Astrocyte (in vitro differentiated cells and primary cell): ENCODE data around the gene ABHD16B. TPM values are rescaled to one million over a fixed set of nuclear protein-coding genes. Genes with fewer than 3 reads are reported as not detected.

Experiments
- DNase-seq: peaks from one replicate; pipeline ENCODE4 v3.0.0-alpha.2; 2010; ENCODE audit warnings: low read depth
- FAIRE-seq: peaks from 2 replicates; lab custom pipeline; 2011; peaks lifted over from hg19 to GRCh38; lab: Jason Lieb, UNC
- H2AFZ ChIP-seq: 2 replicates; pipeline ENCODE4 v1.6.0; 2012; ENCODE audit warnings: low read depth, low read length, inconsistent platforms
- H3K27ac ChIP-seq: 2 replicates; pipeline ENCODE4 v1.5.1; 2011; ENCODE audit warnings: low read depth, low read length, inconsistent platforms
- H3K27me3 ChIP-seq: 2 replicates; pipeline ENCODE4 v1.6.0; 2011; ENCODE audit warnings: low read length, inconsistent platforms; ENCODE audit not compliant: insufficient read depth
- H3K36me3 ChIP-seq: 2 replicates; pipeline ENCODE4 v1.5.1; 2011; ENCODE audit warnings: low read length, inconsistent platforms; ENCODE audit not compliant: insufficient read depth
- H3K4me1 ChIP-seq: 2 replicates; pipeline ENCODE4 v1.5.1; 2011; ENCODE audit warnings: low read length, inconsistent platforms; ENCODE audit not compliant: insufficient read depth
- H3K4me2 ChIP-seq: 2 replicates; pipeline ENCODE4 v1.6.0; 2012; ENCODE audit warnings: low read length, inconsistent platforms
- H3K4me3 ChIP-seq: 2 replicates; pipeline ENCODE4 v1.5.1; 2011; ENCODE audit warnings: low read depth, mild to moderate bottlenecking, low read length, inconsistent platforms; ENCODE audit not compliant: insufficient read depth
- H3K79me2 ChIP-seq: 2 replicates; pipeline ENCODE4 v1.6.0; 2012; ENCODE audit warnings: mild to moderate bottlenecking, low read length, inconsistent platforms; ENCODE audit not compliant: insufficient read depth
- H3K9ac ChIP-seq: 2 replicates; pipeline ENCODE4 v1.6.0; 2012; ENCODE audit warnings: mild to moderate bottlenecking, low read length, inconsistent platforms
- H3K9me3 ChIP-seq: 2 replicates; pipeline ENCODE4 v1.5.1; 2012; ENCODE audit warnings: low read depth, mild to moderate bottlenecking, low read length, inconsistent platforms; ENCODE audit not compliant: insufficient read depth
- H4K20me1 ChIP-seq: 2 replicates; pipeline ENCODE4 v1.6.0; 2012; ENCODE audit warnings: low read length, inconsistent platforms; ENCODE audit not compliant: insufficient read depth
- H3K27ac Mint-ChIP-seq: one replicate; pipeline ENCODE4 v1.8.0; 2021; ENCODE audit warnings: mild to moderate bottlenecking, mixed read lengths; ENCODE audit not compliant: unreplicated experiment
- H3K27me3 Mint-ChIP-seq: one replicate; pipeline ENCODE4 v1.8.0; 2021; ENCODE audit warnings: low read depth, mixed read lengths; ENCODE audit not compliant: unreplicated experiment
- H3K36me3 Mint-ChIP-seq: one replicate; pipeline ENCODE4 v1.8.0; 2021; ENCODE audit warnings: low read depth, mixed read lengths; ENCODE audit not compliant: unreplicated experiment
- H3K4me1 Mint-ChIP-seq: one replicate; pipeline ENCODE4 v1.8.0; 2021; ENCODE audit warnings: low read depth, mixed read lengths; ENCODE audit not compliant: unreplicated experiment
- H3K4me3 Mint-ChIP-seq: one replicate; pipeline ENCODE4 v1.8.0; 2021; ENCODE audit warnings: mild to moderate bottlenecking, moderate library complexity, mixed read lengths; ENCODE audit not compliant: unreplicated experiment
- H3K9me3 Mint-ChIP-seq: one replicate; pipeline ENCODE4 v1.8.0; 2021; ENCODE audit warnings: mild to moderate bottlenecking, mixed read lengths; ENCODE audit not compliant: unreplicated experiment
- EZH2 ChIP-seq: IDR thresholded peaks from 2 replicates; pipeline ENCODE4 v1.6.1; 2012; ENCODE audit warnings: mild to moderate bottlenecking, low read length, inconsistent platforms; ENCODE audit not compliant: insufficient read depth
- total RNA-seq: library from RNA; stranded (reverse); gene quantifications from 2 replicates; pipeline ENCODE4 v1.2.1, GENCODE V29; 2021
- TF ChIP-seq, protein P1 (sequence below): IDR thresholded peaks from 2 replicates; pipeline ENCODE4 v1.5.1; 2011; ENCODE audit warnings: low read depth, mild to moderate bottlenecking, inconsistent platforms, low read length, moderate library complexity; ENCODE audit not compliant: insufficient read depth

The ABHD16B gene
- total RNA-seq, 1 donor from 2014 or later = not detected

DNA sequence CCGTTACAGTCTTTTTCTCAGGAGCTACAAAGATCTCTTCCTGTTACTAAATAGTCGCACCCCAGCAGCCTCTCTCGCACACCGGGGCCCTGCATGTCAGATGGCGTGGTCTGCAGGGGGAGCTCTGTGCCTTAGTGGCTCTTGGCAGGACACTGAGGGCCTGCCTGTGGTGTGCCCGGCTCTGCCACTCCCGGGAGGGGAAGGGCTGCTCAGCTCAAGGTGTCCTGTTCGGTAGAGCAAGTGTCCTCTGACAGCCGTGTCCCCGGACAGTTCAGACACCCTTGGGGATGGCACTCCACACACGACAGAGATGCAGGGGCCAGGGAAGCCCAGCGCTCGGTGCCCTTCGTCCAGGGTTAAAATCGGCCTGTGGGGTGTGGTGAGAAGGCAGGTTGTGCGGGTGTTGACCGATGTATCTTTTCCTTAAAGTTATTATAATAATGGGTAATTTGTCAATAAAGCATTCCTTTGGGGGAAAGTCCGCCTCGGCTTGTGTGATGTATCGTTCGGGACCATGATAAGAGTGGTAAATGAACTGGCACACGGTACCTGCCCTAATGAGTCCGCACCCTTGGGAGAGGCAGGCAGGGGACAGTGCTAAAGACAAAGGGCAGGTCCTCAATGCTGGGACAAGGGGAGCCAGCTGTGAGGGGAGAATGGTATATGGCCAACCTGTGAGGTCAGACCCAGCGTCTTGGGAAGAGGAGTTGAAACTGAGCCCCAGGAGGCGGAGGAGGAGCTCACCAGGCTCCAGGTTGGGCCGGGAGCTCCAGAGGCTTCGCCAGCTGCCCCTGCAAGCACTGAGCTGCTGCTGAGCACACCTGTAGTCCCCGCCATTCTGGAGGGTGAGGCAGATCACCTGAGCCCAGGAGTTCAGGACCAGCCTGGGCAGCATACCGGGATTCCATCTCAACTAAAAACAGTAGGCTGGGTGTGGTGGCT, 30.0 kb downstream of the ABHD16B start:
- H3K27me3 ChIP-seq = no peaks in the 10 kb centered on the region
- no peak overlapping the region for H3K27ac ChIP-seq
- peaks cover 4% of the 10 kb centered on the region for H3K4me1 ChIP-seq
- H3K9ac ChIP-seq = no peak overlapping the region
- no peak overlapping the region for H3K4me3 ChIP-seq
- peaks cover 57% of the 10 kb centered on the region for H4K20me1 ChIP-seq
- no peaks in the 10 kb centered on the region for H3K9me3 ChIP-seq
- no peak overlapping the region for H2AFZ ChIP-seq
- no peak for FAIRE-seq
- Mint-ChIP-seq H3K27ac (no peak overlapping the region), H3K9me3 (no peaks in the 10 kb centered on the region), H3K4me3 (no peak overlapping the region), H3K36me3 (peaks cover 11% of the 10 kb centered on the region), H3K4me1 (peaks cover 4% of the 10 kb centered on the region), H3K27me3 (no peaks in the 10 kb centered on the region)
- H3K4me2 ChIP-seq = no peak overlapping the region
- no peak for DNase-seq
- peaks cover 24% of the 10 kb centered on the region for H3K79me2 ChIP-seq
- peaks cover 30% of the 10 kb centered on the region for H3K36me3 ChIP-seq
- TF ChIP-seq, protein P1, sequence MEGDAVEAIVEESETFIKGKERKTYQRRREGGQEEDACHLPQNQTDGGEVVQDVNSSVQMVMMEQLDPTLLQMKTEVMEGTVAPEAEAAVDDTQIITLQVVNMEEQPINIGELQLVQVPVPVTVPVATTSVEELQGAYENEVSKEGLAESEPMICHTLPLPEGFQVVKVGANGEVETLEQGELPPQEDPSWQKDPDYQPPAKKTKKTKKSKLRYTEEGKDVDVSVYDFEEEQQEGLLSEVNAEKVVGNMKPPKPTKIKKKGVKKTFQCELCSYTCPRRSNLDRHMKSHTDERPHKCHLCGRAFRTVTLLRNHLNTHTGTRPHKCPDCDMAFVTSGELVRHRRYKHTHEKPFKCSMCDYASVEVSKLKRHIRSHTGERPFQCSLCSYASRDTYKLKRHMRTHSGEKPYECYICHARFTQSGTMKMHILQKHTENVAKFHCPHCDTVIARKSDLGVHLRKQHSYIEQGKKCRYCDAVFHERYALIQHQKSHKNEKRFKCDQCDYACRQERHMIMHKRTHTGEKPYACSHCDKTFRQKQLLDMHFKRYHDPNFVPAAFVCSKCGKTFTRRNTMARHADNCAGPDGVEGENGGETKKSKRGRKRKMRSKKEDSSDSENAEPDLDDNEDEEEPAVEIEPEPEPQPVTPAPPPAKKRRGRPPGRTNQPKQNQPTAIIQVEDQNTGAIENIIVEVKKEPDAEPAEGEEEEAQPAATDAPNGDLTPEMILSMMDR = no peak
- TF ChIP-seq EZH2 = no peak

- H3K27me3 Mint-ChIP-seq = no peaks in the 10 kb centered on the region
- Histone ChIP-seq H3K4me1 (peaks cover 10% of the 10 kb centered on the region), H3K9ac (no peak overlapping the region), H3K79me2 (peaks cover 28% of the 10 kb centered on the region), H3K4me2 (no peak overlapping the region), H3K36me3 (peaks cover 25% of the 10 kb centered on the region), H3K27me3 (no peaks in the 10 kb centered on the region), H2AFZ (no peak overlapping the region), H3K4me3 (no peak overlapping the region), H3K27ac (no peak overlapping the region), H3K9me3 (no peaks in the 10 kb centered on the region), H4K20me1 (peaks cover 58% of the 10 kb centered on the region)
- peaks cover 10% of the 10 kb centered on the region for H3K4me1 Mint-ChIP-seq
- DNase-seq = no peak
- no peak overlapping the region for H3K27ac Mint-ChIP-seq
- H3K9me3 Mint-ChIP-seq = no peaks in the 10 kb centered on the region
- no peak for TF ChIP-seq EZH2
- TF ChIP-seq, protein P1 = no peak
- peaks cover 7% of the 10 kb centered on the region for H3K36me3 Mint-ChIP-seq
- no peak overlapping the region for H3K4me3 Mint-ChIP-seq
- no peak for FAIRE-seq
These were observed 31.1 kb downstream of the ABHD16B start for GRCh38 chr20:63892402-63892801.

DNA sequence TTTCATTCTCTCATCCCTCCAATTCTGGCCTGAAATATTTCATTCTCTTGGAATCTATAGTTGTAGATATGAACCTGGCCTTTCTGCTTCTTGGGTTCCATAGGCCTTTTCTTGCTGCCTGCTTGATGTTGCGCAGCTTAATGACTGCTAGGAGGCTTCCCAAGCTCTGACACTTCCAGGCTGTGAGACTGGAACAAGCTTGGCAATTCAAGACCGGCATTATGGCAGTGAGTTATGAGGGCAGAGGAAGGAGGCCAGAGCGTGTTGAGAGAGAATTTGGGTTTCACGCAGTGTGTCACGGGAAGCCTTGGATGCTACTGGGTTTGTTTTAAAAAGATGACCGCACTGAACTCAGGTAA, 32.7 kb downstream of the ABHD16B start:
- Histone ChIP-seq H3K4me3 (no peak overlapping the region), H3K36me3 (peaks cover 20% of the 10 kb centered on the region), H2AFZ (no peak overlapping the region), H3K27me3 (no peaks in the 10 kb centered on the region), H3K27ac (no peak overlapping the region), H4K20me1 (peaks cover 61% of the 10 kb centered on the region), H3K9ac (peak overlapping the region; percentile 52), H3K9me3 (no peaks in the 10 kb centered on the region), H3K4me1 (peaks cover 10% of the 10 kb centered on the region), H3K79me2 (peaks cover 36% of the 10 kb centered on the region), H3K4me2 (peak overlapping the region; percentile 85)
- DNase-seq (no peak), FAIRE-seq (no peak)
- H3K9me3 Mint-ChIP-seq = no peaks in the 10 kb centered on the region
- no peaks in the 10 kb centered on the region for H3K27me3 Mint-ChIP-seq
- peak overlapping the region; percentile 87 for H3K4me3 Mint-ChIP-seq
- peaks cover 14% of the 10 kb centered on the region for H3K4me1 Mint-ChIP-seq
- H3K27ac Mint-ChIP-seq = peak overlapping the region; percentile 54
- no peak for TF ChIP-seq EZH2
- TF ChIP-seq, protein P1 = no peak
- peaks cover 2% of the 10 kb centered on the region for H3K36me3 Mint-ChIP-seq
